HUDEP-2 (cell line): ENCODE data around the gene SIX2.
"Not testable (repeated sequence)": the region's sequence is repeated elsewhere in the genome, so short reads cannot be mapped to it uniquely, and the experiment has no call there.

Source experiments
- DNase-seq, 76 experiments: peaks; one replicate each; lab custom pipeline; 2025; ENCODE audit not compliant: unreplicated experiment in 76 of 76; lab: John Stamatoyannopoulos, UW

Gene SIX2

DNA sequence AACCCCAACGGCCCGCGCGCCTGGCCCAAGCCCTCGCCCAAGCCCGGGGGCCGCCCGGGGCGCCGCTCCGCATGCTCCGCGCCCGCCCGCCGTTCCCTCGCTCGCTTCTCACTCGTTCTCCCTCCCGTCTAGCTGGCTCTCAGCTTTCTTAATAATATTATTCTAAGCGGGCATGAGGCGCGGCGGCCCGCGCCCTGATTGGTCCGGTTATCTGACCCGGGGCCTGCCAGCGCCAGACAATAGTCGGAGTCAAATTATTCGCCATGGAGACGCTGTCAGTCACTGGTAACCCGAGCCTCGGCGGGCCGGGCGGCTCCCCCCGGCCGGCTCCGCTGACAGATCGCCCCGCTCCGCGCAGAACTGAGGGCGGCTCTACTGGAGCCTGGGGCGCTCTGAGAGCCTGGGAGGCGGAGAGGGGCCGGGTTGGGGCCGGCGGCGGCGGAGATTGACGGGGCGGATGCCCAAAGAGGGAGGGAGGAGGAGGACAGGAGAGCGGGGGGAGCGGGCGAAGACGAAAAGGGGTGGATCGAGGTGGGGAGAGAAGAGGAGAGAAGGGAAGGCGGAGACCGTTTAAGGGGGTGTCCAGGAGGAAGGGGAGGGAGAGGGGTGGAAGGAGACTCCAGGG is at the start of gene SIX2:
Gene SIX2, minus strand, starts transcription at position 150 of the 625 bp plus-strand sequence. CDS start 342 bp downstream, outside the sequence.
- peak in 27 of 76 experiments; percentile 4 to 52 (median 20) for DNase-seq

DNA sequence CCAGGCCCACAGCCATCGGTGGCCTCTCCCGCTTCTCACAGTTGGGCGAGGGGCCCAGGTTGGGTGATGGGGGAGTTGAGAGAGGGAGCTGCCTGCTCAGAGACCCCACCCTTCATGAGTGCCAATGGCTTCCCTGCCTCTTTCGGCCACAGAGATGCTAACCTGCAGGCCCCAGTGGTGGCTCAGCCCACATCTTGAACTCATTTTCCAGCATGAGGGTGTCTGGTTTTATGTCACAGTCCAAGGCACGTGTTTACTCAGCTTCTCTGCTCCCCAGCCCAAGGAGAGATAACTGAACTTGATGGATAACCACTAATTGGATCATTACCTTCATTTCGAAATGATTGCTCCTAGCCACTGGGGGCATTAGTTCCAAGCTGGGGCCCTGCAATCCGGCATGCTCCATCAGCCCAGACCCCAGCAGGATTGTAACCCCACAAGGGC is 45.9 kb upstream of the SIX2 start:
- DNase-seq = no peak

GRCh38 chr2:45053966-45054365 is 44.7 kb upstream of the SIX2 start:
- DNase-seq = no peak

- no peak for DNase-seq
Observed at GRCh38 chr2:45052388-45052928, 43.2 kb upstream of the SIX2 start.

DNA sequence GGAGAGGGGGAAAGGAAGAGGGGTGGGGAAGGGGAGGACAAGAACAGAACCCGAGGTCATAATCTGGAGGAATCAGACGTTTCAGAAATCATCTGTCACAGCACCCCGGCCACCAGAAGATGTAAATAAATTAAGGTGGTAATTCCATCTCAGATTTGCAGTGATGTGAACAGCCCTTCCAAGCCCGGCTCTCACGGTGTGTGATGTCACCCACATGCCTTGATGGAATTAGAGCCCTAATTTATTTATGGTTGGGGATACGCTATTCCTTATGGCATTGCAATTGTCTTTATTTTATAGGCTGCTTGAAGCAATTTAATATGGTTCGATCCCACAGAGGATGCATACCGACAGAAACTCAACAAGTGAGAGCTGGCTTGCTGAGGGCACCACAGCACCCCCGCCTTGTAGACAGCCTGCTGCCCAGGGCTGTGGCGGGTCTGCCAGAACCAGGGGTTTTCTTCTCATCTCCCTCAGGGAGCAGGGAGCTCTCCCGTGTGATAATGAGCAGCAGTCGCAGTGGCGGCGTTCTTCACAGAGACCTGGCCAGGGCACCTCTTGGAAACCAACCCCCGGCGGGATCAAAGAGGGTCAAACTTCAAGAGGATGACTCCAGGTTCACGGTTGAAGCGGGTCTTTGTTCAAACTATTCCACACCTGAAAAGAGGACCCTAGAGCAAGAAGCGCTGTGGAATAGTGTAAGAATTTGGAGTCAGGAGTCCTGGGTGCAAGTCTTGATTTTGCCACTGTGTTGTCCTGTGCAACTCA is 40.5 kb upstream of the SIX2 start:
- DNase-seq = no peak

- no peak for DNase-seq
Observed at GRCh38 chr2:45047301-45047700, 38.0 kb upstream of the SIX2 start.

- DNase-seq = no peak
Observed at GRCh38 chr2:45046786-45047185, 37.5 kb upstream of the SIX2 start.

GRCh38 chr2:45045706-45046105 is 36.5 kb upstream of the SIX2 start:
- no peak for DNase-seq

DNA sequence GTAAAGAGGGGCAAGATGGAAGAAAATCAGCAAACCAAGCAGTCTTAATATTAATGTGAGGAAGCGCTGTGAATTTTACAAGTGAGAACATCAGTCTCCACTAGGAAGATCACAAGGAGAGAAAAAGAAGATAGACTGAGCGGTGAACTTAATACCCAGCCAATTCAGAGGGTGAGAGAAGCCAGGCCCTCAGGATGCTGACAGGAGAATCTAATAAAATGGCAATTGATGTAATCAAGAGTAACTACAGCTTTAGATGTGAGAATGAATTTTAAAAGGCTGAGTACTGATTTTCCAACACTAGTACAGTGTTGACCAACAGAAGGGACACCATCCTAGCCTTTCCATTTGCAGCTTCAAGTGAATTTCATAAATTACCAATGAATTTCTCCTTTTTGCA is 35.7 kb upstream of the SIX2 start:
- no peak for DNase-seq

DNA sequence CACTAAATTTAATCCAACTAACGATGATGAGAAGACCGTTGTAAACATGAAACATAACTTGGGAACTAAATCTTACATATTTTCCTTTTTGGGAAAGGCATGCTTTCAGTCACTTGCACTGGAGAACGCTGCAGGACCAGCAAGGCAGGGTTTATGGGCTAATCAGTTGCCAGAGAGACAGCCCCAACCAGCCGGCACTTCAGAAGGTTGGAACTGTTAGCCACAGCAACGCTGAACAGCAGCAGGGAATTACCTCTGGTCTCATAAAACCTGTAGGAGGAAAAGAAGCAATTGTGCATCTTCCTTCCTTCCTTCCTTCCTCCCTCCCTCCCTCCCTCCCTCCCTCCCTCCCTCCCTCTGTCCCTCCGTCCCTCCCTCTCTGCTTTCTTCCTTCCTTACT is 33.9 kb upstream of the SIX2 start:
- no peak for DNase-seq

DNA sequence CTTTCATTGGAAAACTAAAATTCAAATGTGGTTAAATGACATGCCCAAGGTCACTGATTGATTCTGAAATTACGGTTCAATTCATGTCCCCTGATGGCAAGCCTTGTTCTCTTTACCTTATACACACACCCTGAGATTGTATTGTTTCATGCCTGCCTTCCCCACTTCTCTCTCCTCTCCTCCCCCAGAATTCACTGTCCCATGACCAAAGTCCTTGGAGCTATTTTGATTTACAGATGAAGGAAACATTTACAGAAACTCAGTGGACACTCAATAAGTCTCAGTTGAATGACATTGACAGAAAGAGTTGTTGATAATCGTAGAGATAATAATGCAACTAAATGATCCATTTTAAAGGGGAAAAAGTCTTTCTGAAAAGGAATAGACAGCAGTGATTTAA is 33.1 kb upstream of the SIX2 start:
- no peak for DNase-seq

GRCh38 chr2:45040786-45041185 is 31.5 kb upstream of the SIX2 start:
- peak in 1 of 76 experiments; percentile 2 for DNase-seq

- not testable (repeated sequence) for DNase-seq
Observed at GRCh38 chr2:45039804-45040203, 30.6 kb upstream of the SIX2 start.

- DNase-seq = not testable (repeated sequence)
Observed at GRCh38 chr2:45038861-45039260, 29.6 kb upstream of the SIX2 start.

- DNase-seq = no peak
Observed at GRCh38 chr2:45033302-45033701, 24.1 kb upstream of the SIX2 start.

DNA sequence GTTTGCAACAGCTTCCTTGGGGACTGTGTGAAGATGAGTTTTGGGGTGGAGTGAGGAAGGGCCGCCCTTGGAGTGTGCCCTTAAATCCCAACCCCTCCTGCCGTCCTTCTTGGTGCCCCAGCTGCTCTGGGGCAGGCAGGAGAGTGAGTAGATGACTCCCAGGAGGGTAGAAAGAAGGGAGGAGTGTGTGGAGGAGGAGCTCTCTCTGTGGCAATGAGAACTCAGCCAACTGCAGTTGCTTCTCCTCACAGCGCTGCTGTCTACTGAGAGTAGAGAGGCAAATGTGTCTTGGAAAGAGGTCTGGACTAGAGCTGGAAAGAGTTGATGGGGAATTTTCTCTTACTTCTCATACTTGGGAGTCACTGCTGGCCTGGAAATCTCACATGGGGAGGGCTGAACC is 21.8 kb upstream of the SIX2 start:
- DNase-seq = no peak

DNA sequence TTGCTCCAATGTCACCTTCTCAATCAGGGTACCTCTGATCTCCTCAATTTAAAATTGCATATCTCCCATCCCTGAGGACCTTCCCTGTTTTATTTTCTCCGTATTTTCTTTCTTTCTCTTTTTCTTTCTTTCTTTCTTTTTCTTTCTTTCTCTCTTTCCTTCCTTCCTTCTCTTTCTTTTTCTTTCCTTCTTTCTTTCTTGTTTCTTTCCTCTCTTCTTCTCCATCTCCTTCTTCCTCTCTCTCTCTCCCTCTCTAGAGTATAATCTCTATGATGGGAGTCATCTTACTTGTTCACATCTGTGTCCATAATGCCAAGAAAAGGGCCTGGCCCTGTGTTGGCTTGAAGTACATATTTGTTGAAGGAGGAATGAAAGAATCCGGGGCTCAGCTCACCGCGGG is 21.3 kb upstream of the SIX2 start:
- no peak for DNase-seq

- no peak for DNase-seq
Observed at GRCh38 chr2:45029215-45029614, 20.0 kb upstream of the SIX2 start.

DNA sequence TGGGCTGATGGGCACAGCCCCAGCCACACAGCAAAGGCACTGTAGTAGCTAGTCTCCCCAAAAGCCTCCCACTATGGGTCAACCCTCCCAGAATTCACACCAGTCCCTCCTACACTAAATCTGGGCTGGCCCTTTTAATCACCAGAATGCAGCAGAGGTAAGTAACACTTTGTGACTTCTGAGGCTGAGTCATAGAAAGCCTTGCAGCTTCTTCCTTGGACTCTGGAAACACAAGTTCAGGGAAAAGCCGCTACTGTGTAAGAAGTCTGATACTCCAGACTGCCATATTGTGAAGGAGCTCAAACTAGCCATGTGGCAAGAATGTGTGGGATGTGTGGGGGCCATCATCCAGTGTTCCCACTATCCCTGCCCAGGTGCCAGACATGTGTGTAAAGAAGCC is 19.0 kb upstream of the SIX2 start:
- DNase-seq = no peak

- DNase-seq = no peak
Observed at GRCh38 chr2:45026924-45027450, 17.7 kb upstream of the SIX2 start.

DNA sequence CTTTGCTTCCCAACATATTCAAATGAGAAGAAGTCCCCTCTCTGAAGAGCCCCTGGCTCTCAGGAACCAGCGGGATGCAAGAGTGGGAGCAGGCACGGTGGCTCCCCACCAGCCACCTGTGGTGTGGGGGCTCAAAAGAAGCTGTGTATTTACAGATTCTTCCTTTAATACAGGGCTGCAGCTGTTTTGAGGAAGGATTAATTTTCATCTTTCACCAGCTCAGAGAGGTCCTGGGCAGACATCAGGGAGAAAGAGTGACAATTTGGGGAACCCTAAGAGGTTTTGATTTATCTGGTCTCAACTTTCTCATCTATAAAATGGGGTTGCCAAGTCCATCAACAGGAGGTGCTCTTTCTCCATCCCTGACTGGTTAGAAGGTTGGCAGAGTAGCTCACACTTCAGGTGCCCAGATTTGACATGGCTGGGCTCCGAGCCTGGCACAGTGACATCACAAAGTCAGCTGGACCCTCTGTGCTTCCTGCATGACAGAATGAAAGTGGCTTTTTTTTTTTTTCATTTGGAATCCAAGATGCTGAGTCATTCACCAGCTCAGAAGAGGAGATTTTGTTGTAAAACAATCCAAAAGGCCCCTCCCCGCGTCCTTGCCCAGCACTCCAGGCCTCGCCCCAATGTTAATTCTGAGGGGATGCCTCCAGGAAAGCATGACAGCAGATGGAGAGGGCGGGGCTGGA is 15.5 kb upstream of the SIX2 start:
- no peak for DNase-seq
